Measurements from ENCODE around the gene CRELD1.

GRCh38 chr3:9915254-9916141 lies 18.1 kb upstream of the CRELD1 start:
- TF ChIP-seq ZNF24 (IDR thresholded peaks at IDR 0.05) (no peak), ZNF251 (CRISPR knock-in tag; IDR thresholded peaks at IDR 0.05) (no peak), SP140L (CRISPR knock-in tag; IDR thresholded peaks at IDR 0.05; ENCODE audit: borderline replicate concordance) (no peak), ELK4 (CRISPR knock-in tag; IDR thresholded peaks at IDR 0.05; ENCODE audit: borderline replicate concordance) (no peak), ZBTB4 (CRISPR knock-in tag; IDR thresholded peaks at IDR 0.05; ENCODE audit: borderline replicate concordance) (no peak), RFX5 (IDR thresholded peaks at IDR 0.05; ENCODE audit: low read depth, low read length) (no peak), DDIT3 (CRISPR knock-in tag; IDR thresholded peaks at IDR 0.05) (no peak), SPEN (CRISPR knock-in tag; IDR thresholded peaks at IDR 0.05; ENCODE audit: low read depth) (peak; percentile 17; the same call in 1 of the 2 replicates)
- TF ChIP-seq, protein P1, sequence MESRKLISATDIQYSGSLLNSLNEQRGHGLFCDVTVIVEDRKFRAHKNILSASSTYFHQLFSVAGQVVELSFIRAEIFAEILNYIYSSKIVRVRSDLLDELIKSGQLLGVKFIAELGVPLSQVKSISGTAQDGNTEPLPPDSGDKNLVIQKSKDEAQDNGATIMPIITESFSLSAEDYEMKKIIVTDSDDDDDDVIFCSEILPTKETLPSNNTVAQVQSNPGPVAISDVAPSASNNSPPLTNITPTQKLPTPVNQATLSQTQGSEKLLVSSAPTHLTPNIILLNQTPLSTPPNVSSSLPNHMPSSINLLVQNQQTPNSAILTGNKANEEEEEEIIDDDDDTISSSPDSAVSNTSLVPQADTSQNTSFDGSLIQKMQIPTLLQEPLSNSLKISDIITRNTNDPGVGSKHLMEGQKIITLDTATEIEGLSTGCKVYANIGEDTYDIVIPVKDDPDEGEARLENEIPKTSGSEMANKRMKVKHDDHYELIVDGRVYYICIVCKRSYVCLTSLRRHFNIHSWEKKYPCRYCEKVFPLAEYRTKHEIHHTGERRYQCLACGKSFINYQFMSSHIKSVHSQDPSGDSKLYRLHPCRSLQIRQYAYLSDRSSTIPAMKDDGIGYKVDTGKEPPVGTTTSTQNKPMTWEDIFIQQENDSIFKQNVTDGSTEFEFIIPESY (CRISPR knock-in tag; IDR thresholded peaks at IDR 0.05) = no peak
- TF ChIP-seq, protein P2, sequence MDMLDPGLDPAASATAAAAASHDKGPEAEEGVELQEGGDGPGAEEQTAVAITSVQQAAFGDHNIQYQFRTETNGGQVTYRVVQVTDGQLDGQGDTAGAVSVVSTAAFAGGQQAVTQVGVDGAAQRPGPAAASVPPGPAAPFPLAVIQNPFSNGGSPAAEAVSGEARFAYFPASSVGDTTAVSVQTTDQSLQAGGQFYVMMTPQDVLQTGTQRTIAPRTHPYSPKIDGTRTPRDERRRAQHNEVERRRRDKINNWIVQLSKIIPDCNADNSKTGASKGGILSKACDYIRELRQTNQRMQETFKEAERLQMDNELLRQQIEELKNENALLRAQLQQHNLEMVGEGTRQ (IDR thresholded peaks at IDR 0.05; ENCODE audit: low read depth, low read length) = no peak
- TF ChIP-seq, protein P2 (CRISPR knock-in tag; IDR thresholded peaks at IDR 0.05; ENCODE audit: borderline replicate concordance) = no peak
